Measurements from ENCODE around the gene RPN2.

DNA sequence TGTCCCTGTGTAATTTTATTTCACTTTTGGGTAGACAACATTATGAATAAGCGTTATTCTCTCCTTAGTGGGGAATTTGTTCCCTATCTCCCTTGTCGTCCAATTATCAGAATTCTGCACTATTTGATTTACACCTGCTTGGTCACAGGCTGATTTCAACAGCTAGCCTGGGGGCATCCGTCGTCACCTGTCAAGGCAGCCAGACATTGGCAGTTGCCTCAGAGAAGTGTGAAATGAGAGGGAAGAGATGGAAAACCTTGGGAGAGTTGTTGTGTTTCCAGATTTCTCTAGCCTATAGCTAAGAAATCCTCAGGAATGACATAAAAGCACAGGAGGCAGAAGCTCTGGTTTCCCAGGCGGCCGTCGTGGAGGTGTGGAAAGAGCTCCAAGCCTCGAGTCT, 83.4 kb downstream of the RPN2 start:
- no peak for TF ChIP-seq TOX (CRISPR knock-in tag; IDR thresholded peaks at IDR 0.05; ENCODE audit: borderline replicate concordance)
- TF ChIP-seq CREB5 (CRISPR knock-in tag; IDR thresholded peaks at IDR 0.05; ENCODE audit: low read depth) = no peak
- no peak for TF ChIP-seq PATZ1 (CRISPR knock-in tag; IDR thresholded peaks at IDR 0.05; ENCODE audit: borderline replicate concordance)
- no peak for TF ChIP-seq RARB (CRISPR knock-in tag; IDR thresholded peaks at IDR 0.05)
- no peak for TF ChIP-seq ZNF70 (CRISPR knock-in tag; IDR thresholded peaks at IDR 0.05)
- no peak for TF ChIP-seq ZFP3 (CRISPR knock-in tag; IDR thresholded peaks at IDR 0.05)

Measured in SK-N-SH treated with all-trans-retinoic acid at 6 μM for 48 hours (cell line).